NCI-H1048 (cell line): ENCODE data around the gene P2RX5.
"Not testable (repeated sequence)": the region's sequence is repeated elsewhere in the genome, so short reads cannot be mapped to it uniquely, and the experiment has no call there.

Experiments
- DNase-seq: peaks from one replicate; lab custom pipeline; 2025; lab: John Stamatoyannopoulos, UW

Gene P2RX5

GRCh38 chr17:3710951-3711383 is 15.0 kb upstream of the P2RX5 start:
- no peak for DNase-seq

GRCh38 chr17:3708366-3708765 is 12.4 kb upstream of the P2RX5 start:
- DNase-seq: no peak

GRCh38 chr17:3705718-3705984 is 9.7 kb upstream of the P2RX5 start:
- DNase-seq: not testable (repeated sequence)

- DNase-seq: no peak
Measured at GRCh38 chr17:3704931-3705717, 9.2 kb upstream of the P2RX5 start.

GRCh38 chr17:3702041-3702539 is 6.1 kb upstream of the P2RX5 start:
- not testable (repeated sequence) for DNase-seq

- DNase-seq: no peak
Measured at GRCh38 chr17:3699951-3700350, 4.0 kb upstream of the P2RX5 start.

- no peak for DNase-seq
Measured at GRCh38 chr17:3698139-3698538, 2.2 kb upstream of the P2RX5 start.

- no peak for DNase-seq
Measured at GRCh38 chr17:3697103-3697476, 1.1 kb upstream of the P2RX5 start.

GRCh38 chr17:3695129-3695722 is 729 bp downstream of the P2RX5 start:
- no peak for DNase-seq

GRCh38 chr17:3693829-3694231 is 2.1 kb downstream of the P2RX5 start:
- DNase-seq: no peak

GRCh38 chr17:3693141-3693540 is 2.8 kb downstream of the P2RX5 start:
- DNase-seq: no peak

- no peak for DNase-seq
Measured at GRCh38 chr17:3692346-3692745, 3.6 kb downstream of the P2RX5 start.

GRCh38 chr17:3691617-3692067 is 4.3 kb downstream of the P2RX5 start:
- DNase-seq: no peak

GRCh38 chr17:3690094-3690715 is 5.8 kb downstream of the P2RX5 start:
- DNase-seq: no peak

- DNase-seq: no peak
Measured at GRCh38 chr17:3689262-3690093, 6.5 kb downstream of the P2RX5 start.

GRCh38 chr17:3688852-3689261 is 7.1 kb downstream of the P2RX5 start:
- no peak for DNase-seq

- DNase-seq: no peak
Measured at GRCh38 chr17:3688027-3688553, 7.9 kb downstream of the P2RX5 start.

- DNase-seq: no peak
Measured at GRCh38 chr17:3685174-3685573, 10.8 kb downstream of the P2RX5 start.

- no peak for DNase-seq
Measured at GRCh38 chr17:3683054-3683511, 12.9 kb downstream of the P2RX5 start.

GRCh38 chr17:3682033-3682432 is 13.9 kb downstream of the P2RX5 start:
- no peak for DNase-seq

- DNase-seq: no peak
Measured at GRCh38 chr17:3681565-3681964, 14.4 kb downstream of the P2RX5 start.

GRCh38 chr17:3681057-3681456 is 14.9 kb downstream of the P2RX5 start:
- no peak for DNase-seq
